HepG2 (cell line): ENCODE measurements around the gene GJB4. TPM values are rescaled to one million over a fixed set of nuclear protein-coding genes. Genes with fewer than 3 reads are reported as not detected.

Source experiments
- ATAC-seq: fragments of 200-7000 bp; cut with Tn5 transposase; 3 replicates; pipeline ENCODE4 v1.9.1; 2020; ENCODE audit warnings: mild to moderate bottlenecking, moderate library complexity
- BruUV-seq: library from RNA; stranded (reverse); fragments of 400-500 nt; replicated peaks from 2 replicates; lab custom pipeline; 2021; lab: Mats Ljungman, UMichigan
- CTCF ChIA-PET: fragments of 300-600 bp; formaldehyde crosslinking; extraction: SDS; loops from one replicate; lab custom pipeline; 2021; ENCODE audit warnings: low total read pairs, inconsistent platforms, low intra/inter-chr PET ratio; lab: Yijun Ruan, JAX
- POLR2A ChIA-PET: fragments of 350-600 bp; sonication (Branson Sonifier 250); formaldehyde crosslinking; loops from one replicate; lab custom pipeline; 2020; ENCODE audit warnings: antibody characterized with exemption, inconsistent platforms; lab: Yijun Ruan, JAX
- DNase-seq: peaks from one replicate; pipeline ENCODE4 v3.0.0-alpha.2; 2015; ENCODE audit warnings: low spot score
- FAIRE-seq: peaks from 3 replicates; lab custom pipeline; 2011; peaks lifted over from hg19 to GRCh38; lab: Jason Lieb, UNC
- H2AFZ ChIP-seq: one replicate; pipeline ENCODE4 v1.6.1; 2011; ENCODE audit warnings: low read length, inconsistent platforms
- H3K27ac ChIP-seq: fragments of 300-600 bp; 3 replicates; pipeline ENCODE4 v1.8.0; 2011; ENCODE audit warnings: mixed run types, mild to moderate bottlenecking, mixed read lengths, low read length, inconsistent platforms; ENCODE audit not compliant: insufficient read depth; ENCODE audit errors: extremely low read length
- H3K27me3 ChIP-seq, 2 experiments: fragments of 200-600 bp in 1 of 2; 2 replicates in 1 of 2; 3 replicates in 1 of 2; pipeline versions ENCODE4 v1.6.0 to v1.8.0; 2011; ENCODE audit warnings: low read length in 2 of 2, mild to moderate bottlenecking in 2 of 2, moderate library complexity in 2 of 2, inconsistent platforms in 1 of 2; ENCODE audit not compliant: insufficient read depth in 2 of 2, control insufficient read depth in 1 of 2
- H3K36me3 ChIP-seq, 2 experiments: fragments of 200-600 bp in 1 of 2; replicated peaks in 1 of 2; 2 replicates in 1 of 2; 3 replicates in 1 of 2; pipeline versions ENCODE4 v1.5.1 to v1.8.0; 2011; ENCODE audit warnings: low read length in 2 of 2, inconsistent platforms in 1 of 2; ENCODE audit not compliant: insufficient read depth in 2 of 2, control insufficient read depth in 1 of 2
- H3K4me1 ChIP-seq: 2 replicates; pipeline ENCODE4 v1.5.1; 2012; ENCODE audit warnings: low read length, inconsistent platforms; ENCODE audit not compliant: insufficient read depth
- H3K4me2 ChIP-seq: 2 replicates; pipeline ENCODE4 v1.6.0; 2011; ENCODE audit warnings: low read depth, low read length, inconsistent platforms
- H3K4me3 ChIP-seq, 3 experiments: fragments of 200-600 bp in 1 of 3; sonication (generic), shearing (Covaris generic) in 1 of 3; replicated peaks in 1 of 3; 2 replicates each; pipeline ENCODE4 v1.5.1; 2011 to 2016; ENCODE audit warnings: low read length in 3 of 3, inconsistent platforms in 2 of 3, low read depth in 2 of 3, mild to moderate bottlenecking in 2 of 3, control low read depth in 1 of 3, mixed read lengths in 1 of 3; ENCODE audit not compliant: insufficient read depth in 1 of 3
- H3K79me2 ChIP-seq: one replicate; pipeline ENCODE4 v1.6.1; 2011; ENCODE audit warnings: low read length, inconsistent platforms; ENCODE audit not compliant: insufficient read depth
- H3K9ac ChIP-seq: 2 replicates; pipeline ENCODE4 v1.6.0; 2011; ENCODE audit warnings: mild to moderate bottlenecking, low read depth, low read length, inconsistent platforms; ENCODE audit not compliant: insufficient read depth
- H3K9me3 ChIP-seq: 2 replicates; pipeline ENCODE4 v1.5.1; 2012; ENCODE audit warnings: mild to moderate bottlenecking, low read length
- H4K20me1 ChIP-seq: 2 replicates; pipeline ENCODE4 v1.6.0; 2011; ENCODE audit warnings: inconsistent platforms, mild to moderate bottlenecking, low read length, moderate library complexity; ENCODE audit not compliant: insufficient read depth
- FOXA1 ChIP-seq, 2 experiments: fragments of 450-650 bp in 1 of 2; sonication (generic) in 1 of 2; formaldehyde crosslinking in 1 of 2; IDR thresholded peaks; 2 replicates each; pipeline versions ENCODE4 v1.4.0 to v1.6.1; 2016 to 2020; ENCODE audit warnings: missing genetic modification reagents in 1 of 2
- HMGXB4 ChIP-seq, 2 experiments: sonication (generic) in 1 of 2; formaldehyde crosslinking in 1 of 2; IDR thresholded peaks; 2 replicates each; pipeline versions ENCODE4 v1.4.0 to v1.6.1; 2018 to 2020; ENCODE audit warnings: missing genetic modification reagents in 2 of 2, borderline replicate concordance in 1 of 2, low read depth in 1 of 2, mild to moderate bottlenecking in 1 of 2, missing biosample characterization in 1 of 2
- KDM2A ChIP-seq: sonication (generic); formaldehyde crosslinking; IDR thresholded peaks from 2 replicates; pipeline ENCODE4 v1.4.0; 2020; ENCODE audit warnings: low read depth, missing genetic modification reagents, borderline replicate concordance
- KLF16 ChIP-seq, 2 experiments: sonication (generic) in 1 of 2; formaldehyde crosslinking in 1 of 2; IDR thresholded peaks; 2 replicates each; pipeline versions ENCODE4 v1.6.1 to v1.8.0; 2016 to 2023; ENCODE audit warnings: missing genetic modification reagents in 2 of 2, missing compliant biosample characterization in 1 of 2
- MEF2D ChIP-seq: sonication (generic); formaldehyde crosslinking; IDR thresholded peaks from 2 replicates; pipeline ENCODE4 v1.5.1; 2020; ENCODE audit warnings: mild to moderate bottlenecking, missing genetic modification reagents
- MIXL1 ChIP-seq: IDR thresholded peaks from 2 replicates; pipeline ENCODE4 v1.6.1; 2016
- RAD21 ChIP-seq: fragments of 450-650 bp; formaldehyde crosslinking; IDR thresholded peaks from 2 replicates; pipeline ENCODE4 v1.5.0; 2020; ENCODE audit warnings: mild to moderate bottlenecking
- SMC3 ChIP-seq: IDR thresholded peaks from 2 replicates; pipeline ENCODE4 v1.6.1; 2011; ENCODE audit warnings: low read length, improper control_type of control experiment
- SOX6 ChIP-seq, 2 experiments: fragments of 450-650 bp in 1 of 2; sonication (generic) in 1 of 2; formaldehyde crosslinking in 1 of 2; IDR thresholded peaks; 2 replicates each; pipeline versions ENCODE4 v1.4.0 to v1.6.1; 2017 to 2020; ENCODE audit warnings: antibody characterized with exemption in 1 of 2, mild to moderate bottlenecking in 1 of 2, missing genetic modification reagents in 1 of 2
- SP2 ChIP-seq: sonication (generic); formaldehyde crosslinking; IDR thresholded peaks from 2 replicates; pipeline ENCODE4 v1.5.1; 2020; ENCODE audit warnings: mild to moderate bottlenecking, missing genetic modification reagents
- STAG1 ChIP-seq: sonication (generic); formaldehyde crosslinking; IDR thresholded peaks from 2 replicates; pipeline ENCODE4 v1.4.0; 2020; ENCODE audit warnings: missing genetic modification reagents
- TARDBP ChIP-seq: sonication (generic); formaldehyde crosslinking; IDR thresholded peaks from 2 replicates; pipeline ENCODE4 v1.8.0; 2022; ENCODE audit warnings: mild to moderate bottlenecking, missing genetic modification reagents
- TOPORS ChIP-seq: sonication (generic); formaldehyde crosslinking; IDR thresholded peaks from 2 replicates; pipeline ENCODE4 v1.8.0; 2023; ENCODE audit warnings: mild to moderate bottlenecking, missing genetic modification reagents
- ZNF501 ChIP-seq: sonication (generic); formaldehyde crosslinking; IDR thresholded peaks from 2 replicates; pipeline ENCODE4 v1.5.1; 2020; ENCODE audit warnings: mild to moderate bottlenecking, moderate library complexity, missing genetic modification reagents
- ZNF749 ChIP-seq: sonication (generic); formaldehyde crosslinking; IDR thresholded peaks from 2 replicates; pipeline ENCODE4 v1.8.0; 2022; ENCODE audit warnings: mild to moderate bottlenecking, missing genetic modification reagents, moderate library complexity, borderline replicate concordance
- WGBS: methylation state at CpG from one replicate; pipeline ENCODE4 v1.1.6; 2017; ENCODE audit warnings: low lambda C conversion rate; 5-methylcytosine and 5-hydroxymethylcytosine counted together
- in situ Hi-C: cut with HindIII; loops from 2 replicates; pipeline ENCODE4 v1.10.0; 2017; ENCODE audit warnings: low pct_unique_long_range_greater_than_20kb; ENCODE audit not compliant: extremely low pct_ligation_motif_present
- intact Hi-C: fragments of 100-400 bp; cut with micrococcal nuclease; formaldehyde crosslinking; loops from one replicate; pipeline ENCODE4 v1.10.0; 2022; ENCODE audit not compliant: unreplicated experiment
- polyA plus RNA-seq, 8 experiments: library from polyadenylated mRNA; depleted of rRNA in 3 of 8; stranded (reverse) in 7 of 8; unstranded in 1 of 8; fragments of >200 nt; fragmentation: Illumina TruSeq in 4 of 8; extraction: Trizol in 4 of 8; gene quantifications; 2 replicates each; pipeline versions ENCODE4 v1.2.1 to v1.2.3, GENCODE V29; 2011 to 2016; ENCODE audit warnings: low read depth in 4 of 8, missing spikeins in 1 of 8, mixed read lengths in 1 of 8; ENCODE audit not compliant: insufficient read depth in 1 of 8
- total RNA-seq, 5 experiments: library from RNA; depleted of rRNA; stranded (reverse); fragments of >200 nt; fragmentation: Illumina TruSeq; extraction: Trizol; gene quantifications; 2 replicates each; pipeline ENCODE4 v1.2.3, GENCODE V29; 2016; ENCODE audit warnings: low read depth in 1 of 5
- TF ChIP-seq, protein P1 (sequence below): sonication (generic); formaldehyde crosslinking; IDR thresholded peaks from 2 replicates; pipeline ENCODE4 v1.5.0; 2020; ENCODE audit warnings: mild to moderate bottlenecking, missing genetic modification reagents, moderate library complexity
- TF ChIP-seq, protein P2 (sequence below): sonication (generic); formaldehyde crosslinking; IDR thresholded peaks from 2 replicates; pipeline ENCODE4 v1.5.1; 2020; ENCODE audit warnings: missing genetic modification reagents, mild to moderate bottlenecking, borderline replicate concordance

Gene GJB4
- total and polyA plus RNA-seq, 2 of the 13 experiments (the other 11 are each of a cell fraction or from before 2014, with no cell fraction given): not detected

GRCh38 chr1:34786521-34787325 is 27.2 kb downstream of the GJB4 start:
- peak; percentile 77 for FAIRE-seq
- intact Hi-C loops: loop anchor here (1.0 kb wide), 2 partner anchors 66 to 80 kb away; no protein-coding TSS in a partner anchor
- POLR2A ChIA-PET: no interaction called here
- TF ChIP-seq HMGXB4 (CRISPR knock-in tag; IDR thresholded peaks at IDR 0.05; ENCODE audit: borderline replicate concordance in 1 of 2, low read depth in 1 of 2) (0 out of 4 replicates have a peak, but pooled peaks of 1 of the 2 experiments have one; percentile 26), SMC3 (peak; percentile 84), FOXA1 (IDR thresholded peaks at IDR 0.05) (no peak), FOXA1 (CRISPR knock-in tag; IDR thresholded peaks at IDR 0.05) (peak; percentile 42), STAG1 (CRISPR knock-in tag) (peak; percentile 84), RAD21 (peak; percentile 80), ZNF501 (CRISPR knock-in tag) (0 out of 2 replicates have a peak, but pooled peaks have one; percentile 26), MEF2D (CRISPR knock-in tag) (0 out of 2 replicates have a peak, but pooled peaks have one; percentile 31), ZNF749 (CRISPR knock-in tag) (no peak), SP2 (CRISPR knock-in tag) (peak; percentile 36; the same call in 1 of the 2 replicates), SOX6 (IDR thresholded peaks at IDR 0.05) (no peak), SOX6 (CRISPR knock-in tag; IDR thresholded peaks at IDR 0.05) (peak; percentile 35; the same call in 1 of the 2 replicates), TOPORS (0 out of 2 replicates have a peak, but pooled peaks have one; percentile 25), KLF16 (CRISPR knock-in tag; IDR thresholded peaks at IDR 0.05) (0 out of 4 replicates have a peak, but pooled peaks of 1 of the 2 experiments have one; percentile 28), TARDBP (CRISPR knock-in tag) (0 out of 2 replicates have a peak, but pooled peaks have one; percentile 25), KDM2A (CRISPR knock-in tag) (0 out of 2 replicates have a peak, but pooled peaks have one; percentile 20), MIXL1 (CRISPR knock-in tag) (0 out of 2 replicates have a peak, but pooled peaks have one; percentile 55)
- TF ChIP-seq, protein P1, sequence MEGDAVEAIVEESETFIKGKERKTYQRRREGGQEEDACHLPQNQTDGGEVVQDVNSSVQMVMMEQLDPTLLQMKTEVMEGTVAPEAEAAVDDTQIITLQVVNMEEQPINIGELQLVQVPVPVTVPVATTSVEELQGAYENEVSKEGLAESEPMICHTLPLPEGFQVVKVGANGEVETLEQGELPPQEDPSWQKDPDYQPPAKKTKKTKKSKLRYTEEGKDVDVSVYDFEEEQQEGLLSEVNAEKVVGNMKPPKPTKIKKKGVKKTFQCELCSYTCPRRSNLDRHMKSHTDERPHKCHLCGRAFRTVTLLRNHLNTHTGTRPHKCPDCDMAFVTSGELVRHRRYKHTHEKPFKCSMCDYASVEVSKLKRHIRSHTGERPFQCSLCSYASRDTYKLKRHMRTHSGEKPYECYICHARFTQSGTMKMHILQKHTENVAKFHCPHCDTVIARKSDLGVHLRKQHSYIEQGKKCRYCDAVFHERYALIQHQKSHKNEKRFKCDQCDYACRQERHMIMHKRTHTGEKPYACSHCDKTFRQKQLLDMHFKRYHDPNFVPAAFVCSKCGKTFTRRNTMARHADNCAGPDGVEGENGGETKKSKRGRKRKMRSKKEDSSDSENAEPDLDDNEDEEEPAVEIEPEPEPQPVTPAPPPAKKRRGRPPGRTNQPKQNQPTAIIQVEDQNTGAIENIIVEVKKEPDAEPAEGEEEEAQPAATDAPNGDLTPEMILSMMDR (CRISPR knock-in tag): peak; percentile 93
- TF ChIP-seq, protein P2, sequence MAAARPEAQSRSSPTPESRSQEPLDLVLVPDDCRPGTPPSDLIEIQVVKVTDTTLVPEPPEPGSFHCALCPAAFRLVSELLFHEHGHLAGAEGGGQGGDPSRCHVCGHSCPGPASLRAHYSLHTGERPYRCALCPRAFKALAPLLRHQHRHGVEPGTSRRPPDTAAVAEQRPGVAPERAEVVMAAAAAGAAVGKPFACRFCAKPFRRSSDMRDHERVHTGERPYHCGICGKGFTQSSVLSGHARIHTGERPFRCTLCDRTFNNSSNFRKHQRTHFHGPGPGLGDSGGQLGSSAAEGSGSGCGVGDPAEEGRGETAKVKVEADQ (CRISPR knock-in tag): no peak

More at GRCh38 chr1:34786521-34787325, 27.2 kb downstream of the GJB4 start:
- Histone ChIP-seq H3K79me2 (no peaks in the 10 kb centered on the region), H4K20me1 (no peaks in the 10 kb centered on the region), H3K9ac (no peak overlapping the region), H3K27me3 (peaks cover 3 to 15% of the 10 kb centered on the region in 2 experiments; a peak in 4 of 5 replicates), H2AFZ (no peak overlapping the region), H3K4me2 (no peak overlapping the region), H3K9me3 (no peaks in the 10 kb centered on the region), H3K4me3 (no peak overlapping the region), H3K36me3 (no peaks in the 10 kb centered on the region), H3K27ac (no peak overlapping the region), H3K4me1 (no peaks in the 10 kb centered on the region)
- CTCF ChIA-PET: interaction anchor here (1.1 to 3.8 kb wide), 3 partner anchors 65 to 98 kb away, joined by 3 to 81 read pairs (median 14); no protein-coding TSS in a partner anchor
- 30% methylated on average over 12 of the region's 14 CpGs for WGBS
- ATAC-seq: peak; percentile 86
- in situ Hi-C loops: loop anchor here (5.0 kb wide), 1 partner anchor 66 kb away; no protein-coding TSS in a partner anchor
- no TSS peak for BruUV-seq
- DNase-seq: peak; percentile 54
